HG03280 (cell line): ENCODE results near the gene NELFB.
"Not testable (repeated sequence)": the region's sequence is repeated elsewhere in the genome, so short reads cannot be mapped to it uniquely, and the experiment has no call there.

ENCODE experiments used
- ATAC-seq: cut with Tn5 transposase; IDR thresholded peaks from one replicate; pipeline ENCODE4 v1.9.1; 2021; ENCODE audit warnings: mild to moderate bottlenecking, moderate library complexity; ENCODE audit not compliant: unreplicated experiment

NELFB gene

GRCh38 chr9:137234758-137235423, 20.2 kb upstream of the NELFB start:
- ATAC-seq: no peak

GRCh38 chr9:137235424-137236237, 19.5 kb upstream of the NELFB start:
- no peak for ATAC-seq

GRCh38 chr9:137236238-137236935, 18.7 kb upstream of the NELFB start:
- no peak for ATAC-seq

- ATAC-seq: no peak
Measured at GRCh38 chr9:137236936-137237421, 18.1 kb upstream of the NELFB start.

GRCh38 chr9:137237759-137238726, 17.1 kb upstream of the NELFB start:
- ATAC-seq: no peak

GRCh38 chr9:137239541-137240200, 15.5 kb upstream of the NELFB start:
- not testable (repeated sequence) for ATAC-seq

- peak; percentile 20 for ATAC-seq
Measured at GRCh38 chr9:137240318-137240840, 14.7 kb upstream of the NELFB start.

GRCh38 chr9:137240841-137241489, 14.2 kb upstream of the NELFB start, which contains the start of gene TUBB4B:
Gene TUBB4B, plus strand, starts transcription at chr9:137241287. Its CDS starts 74 bp downstream, at chr9:137241361.
- ATAC-seq: peak; percentile 78

- ATAC-seq: peak; percentile 1
Measured at GRCh38 chr9:137241490-137242268, 13.4 kb upstream of the NELFB start.

GRCh38 chr9:137242269-137243203, 12.6 kb upstream of the NELFB start:
- ATAC-seq: no peak

- ATAC-seq: not testable (repeated sequence)
Measured at GRCh38 chr9:137243266-137243625, 11.9 kb upstream of the NELFB start.

GRCh38 chr9:137243626-137244485, 11.3 kb upstream of the NELFB start:
- no peak for ATAC-seq

GRCh38 chr9:137244486-137245449, 10.4 kb upstream of the NELFB start:
- ATAC-seq: no peak

- ATAC-seq: no peak
Measured at GRCh38 chr9:137245450-137246421, 9.4 kb upstream of the NELFB start.
